ENCODE measurements around the gene CTSH.

The CTSH gene

DNA sequence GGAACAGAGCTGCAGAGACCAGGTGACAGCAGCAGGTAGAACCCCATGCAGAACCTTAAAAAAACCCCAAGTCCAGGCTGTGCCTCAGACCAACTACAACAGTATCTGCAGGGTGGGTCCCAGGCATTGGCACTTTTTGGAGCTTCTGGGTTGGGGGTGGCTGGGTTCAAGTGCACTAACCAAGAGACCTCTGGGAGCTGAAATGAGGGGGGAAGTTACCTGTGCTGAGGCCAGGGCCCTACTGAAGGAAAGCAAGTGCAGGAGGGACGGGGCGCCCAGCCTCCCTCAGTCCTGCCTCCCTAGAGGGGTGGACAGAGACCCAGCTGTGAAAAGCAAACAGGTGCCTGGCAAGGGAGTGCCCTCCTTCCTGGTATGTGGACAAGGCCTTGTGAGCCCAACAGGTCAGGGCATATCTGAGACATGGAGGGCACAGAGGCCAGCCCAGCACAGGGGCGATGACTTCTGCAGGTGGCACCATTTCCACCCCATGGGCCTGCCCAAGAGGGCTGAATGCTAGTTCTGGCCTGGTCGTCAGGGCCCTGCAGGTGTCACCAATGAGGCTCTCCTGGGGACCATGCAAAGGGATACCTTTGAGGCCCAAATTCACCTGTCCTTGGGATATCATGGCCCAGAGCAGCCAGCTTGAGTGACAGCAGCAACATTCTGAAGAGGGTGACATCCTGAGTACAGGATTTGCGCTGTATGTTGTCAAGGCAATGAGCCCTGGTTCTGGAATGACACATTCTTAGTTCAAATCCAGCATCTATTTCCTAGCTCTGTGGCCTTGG is 18.7 kb downstream of the CTSH start:
- no peaks in the 10 kb centered on the region for H3K27me3 ChIP-seq (ENCODE audit: insufficient read depth, low read length, poor library complexity)
- no peak overlapping the region for H3K4me2 ChIP-seq (ENCODE audit: low read length)
- no peak overlapping the region for H2AK5ac ChIP-seq (ENCODE audit: low read length)
- no peak overlapping the region for H3K23ac ChIP-seq (ENCODE audit: low read length)
- no peak overlapping the region for H2BK15ac ChIP-seq (replicated peaks; ENCODE audit: low read depth)
- no peak overlapping the region for H4K8ac ChIP-seq (ENCODE audit: low read depth, low read length)
- no peak overlapping the region for H3K18ac ChIP-seq (ENCODE audit: low read length)
- H3K79me1 ChIP-seq (ENCODE audit: low read length): no peaks in the 10 kb centered on the region
- WGBS (ENCODE audit: extremely low coverage, insufficient coverage, low lambda C conversion rate): no CpG with 5 or more reads among the region's 5 CpGs
- no peak overlapping the region for H3K27ac ChIP-seq (ENCODE audit: low read depth, low read length)
- no peaks in the 10 kb centered on the region for H3K79me2 ChIP-seq (ENCODE audit: control insufficient read depth, insufficient read depth, low read length)
- no peaks in the 10 kb centered on the region for H3K4me1 ChIP-seq (ENCODE audit: control insufficient read depth, low read depth, low read length)
- H2BK120ac ChIP-seq (ENCODE audit: low read depth, low read length): no peak overlapping the region
- H2BK5ac ChIP-seq (ENCODE audit: low read length): no peak overlapping the region
- H3K4me3 ChIP-seq (ENCODE audit: low read length): no peak overlapping the region
- DNase-seq: no peak
- peaks cover 4% of the 10 kb centered on the region for H3K36me3 ChIP-seq (ENCODE audit: control insufficient read depth, insufficient read depth, low read length)
- no peak overlapping the region for H3K9ac ChIP-seq (ENCODE audit: low read length)
- H4K5ac ChIP-seq (ENCODE audit: low read length): no peak overlapping the region
- H3K56ac ChIP-seq (ENCODE audit: low read length): no peak overlapping the region
- H3K4ac ChIP-seq (ENCODE audit: low read depth, low read length): no peak overlapping the region

GRCh38 chr15:78925076-78925624 is 19.7 kb downstream of the CTSH start:
- whole genome bisulfite sequencing (ENCODE audit: extremely low coverage, insufficient coverage, low lambda C conversion rate): no CpG with 5 or more reads among the region's 10 CpGs
- Histone ChIP-seq H3K4me3 (ENCODE audit: low read length) (no peak overlapping the region), H3K36me3 (ENCODE audit: control insufficient read depth, insufficient read depth, low read length) (peaks cover 4% of the 10 kb centered on the region), H2AK5ac (ENCODE audit: low read length) (no peak overlapping the region), H3K79me2 (ENCODE audit: control insufficient read depth, insufficient read depth, low read length) (no peaks in the 10 kb centered on the region), H3K9ac (ENCODE audit: low read length) (no peak overlapping the region), H3K4ac (ENCODE audit: low read depth, low read length) (no peak overlapping the region), H3K79me1 (ENCODE audit: low read length) (no peaks in the 10 kb centered on the region), H3K23ac (ENCODE audit: low read length) (no peak overlapping the region), H3K18ac (ENCODE audit: low read length) (no peak overlapping the region), H2BK5ac (ENCODE audit: low read length) (no peak overlapping the region), H2BK15ac (replicated peaks; ENCODE audit: low read depth) (no peak overlapping the region), H3K27ac (ENCODE audit: low read depth, low read length) (no peak overlapping the region), H4K8ac (ENCODE audit: low read depth, low read length) (no peak overlapping the region), H3K4me2 (ENCODE audit: low read length) (no peak overlapping the region), H3K4me1 (ENCODE audit: control insufficient read depth, low read depth, low read length) (no peaks in the 10 kb centered on the region), H3K27me3 (ENCODE audit: insufficient read depth, low read length, poor library complexity) (no peaks in the 10 kb centered on the region), H3K56ac (ENCODE audit: low read length) (no peak overlapping the region), H2BK120ac (ENCODE audit: low read depth, low read length) (no peak overlapping the region), H4K5ac (ENCODE audit: low read length) (no peak overlapping the region)
- no peak for DNase-seq

DNA sequence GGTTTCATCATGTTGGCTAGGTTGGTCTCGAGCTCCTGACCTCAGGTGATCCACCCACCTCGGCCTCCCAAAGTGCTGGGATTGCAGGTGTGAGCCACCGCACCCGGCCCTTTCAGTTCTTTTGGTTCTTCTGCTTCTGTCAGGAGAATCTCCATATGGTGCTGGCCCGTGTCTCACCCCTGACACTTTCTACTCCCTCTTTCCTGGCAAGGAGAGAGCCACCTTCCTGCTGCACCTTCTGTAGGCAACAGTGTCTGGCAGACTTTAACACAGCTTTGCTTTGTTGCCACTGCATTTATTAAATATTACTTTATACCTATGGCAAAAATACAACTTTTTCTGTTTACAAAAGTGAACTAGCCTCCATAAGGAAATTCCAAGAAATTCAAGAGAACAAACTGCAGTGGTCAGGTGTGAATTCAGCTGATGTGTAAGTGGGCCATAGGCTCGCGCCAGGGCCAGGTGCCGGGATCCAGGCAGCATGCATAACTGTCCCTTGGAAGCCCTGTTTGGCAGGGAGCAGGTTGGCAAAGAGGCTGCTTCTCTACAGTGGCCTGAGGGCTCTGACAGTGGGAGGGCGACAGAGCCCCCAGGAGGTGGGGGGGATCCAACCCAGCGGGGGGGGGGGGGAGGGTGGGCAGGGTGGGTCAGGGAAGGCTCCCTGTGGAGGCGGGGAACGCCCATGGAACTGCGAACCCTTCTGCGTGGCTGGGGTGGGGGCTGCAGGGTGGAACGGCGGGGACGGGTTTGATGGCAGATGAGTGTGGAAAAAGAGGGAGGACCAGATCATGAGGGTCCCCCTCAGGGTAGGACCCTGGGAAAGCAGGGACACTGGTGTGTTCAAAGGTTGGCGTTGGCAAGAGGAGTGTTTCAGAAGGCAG is 21.1 kb downstream of the CTSH start:
- no peak overlapping the region for H4K5ac ChIP-seq (ENCODE audit: low read length)
- no peaks in the 10 kb centered on the region for H3K27me3 ChIP-seq (ENCODE audit: insufficient read depth, low read length, poor library complexity)
- no peak overlapping the region for H3K4me2 ChIP-seq (ENCODE audit: low read length)
- no peak overlapping the region for H2BK15ac ChIP-seq (replicated peaks; ENCODE audit: low read depth)
- no peak for DNase-seq
- no peak overlapping the region for H4K8ac ChIP-seq (ENCODE audit: low read depth, low read length)
- no peaks in the 10 kb centered on the region for H3K79me2 ChIP-seq (ENCODE audit: control insufficient read depth, insufficient read depth, low read length)
- no peaks in the 10 kb centered on the region for H3K4me1 ChIP-seq (ENCODE audit: control insufficient read depth, low read depth, low read length)
- peaks cover 4% of the 10 kb centered on the region for H3K36me3 ChIP-seq (ENCODE audit: control insufficient read depth, insufficient read depth, low read length)
- H3K4ac ChIP-seq (ENCODE audit: low read depth, low read length): no peak overlapping the region
- no peak overlapping the region for H3K9ac ChIP-seq (ENCODE audit: low read length)
- H3K27ac ChIP-seq (ENCODE audit: low read depth, low read length): no peak overlapping the region
- H3K23ac ChIP-seq (ENCODE audit: low read length): no peak overlapping the region
- H2AK5ac ChIP-seq (ENCODE audit: low read length): no peak overlapping the region
- H2BK5ac ChIP-seq (ENCODE audit: low read length): no peak overlapping the region
- H3K4me3 ChIP-seq (ENCODE audit: low read length): no peak overlapping the region
- H2BK120ac ChIP-seq (ENCODE audit: low read depth, low read length): no peak overlapping the region
- H3K56ac ChIP-seq (ENCODE audit: low read length): no peak overlapping the region
- WGBS (ENCODE audit: extremely low coverage, insufficient coverage, low lambda C conversion rate): no CpG with 5 or more reads among the region's 18 CpGs
- no peaks in the 10 kb centered on the region for H3K79me1 ChIP-seq (ENCODE audit: low read length)
- no peak overlapping the region for H3K18ac ChIP-seq (ENCODE audit: low read length)

DNA sequence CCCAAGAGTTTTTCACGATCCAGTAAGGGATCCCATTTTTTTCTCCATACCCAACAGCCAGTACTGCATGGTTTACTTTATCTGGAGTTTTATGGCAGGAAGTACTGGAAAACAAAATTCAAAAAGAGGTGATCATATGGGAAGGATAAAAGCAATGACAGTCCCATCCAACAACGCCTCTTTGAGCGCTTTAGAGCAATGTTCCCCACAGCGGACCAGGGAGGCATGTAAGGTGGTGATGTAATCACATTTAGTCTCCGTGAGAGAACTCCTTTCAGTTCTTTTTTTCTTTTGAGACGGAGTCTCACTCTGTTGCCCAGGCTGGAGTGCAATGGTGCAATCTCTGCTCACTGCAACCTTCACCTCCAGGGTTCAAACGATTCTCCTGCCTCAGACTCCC is 21.8 kb downstream of the CTSH start:
- Histone ChIP-seq H3K4me2 (ENCODE audit: low read length) (no peak overlapping the region), H3K4me3 (ENCODE audit: low read length) (no peak overlapping the region), H3K36me3 (ENCODE audit: control insufficient read depth, insufficient read depth, low read length) (peaks cover 4% of the 10 kb centered on the region), H3K27me3 (ENCODE audit: insufficient read depth, low read length, poor library complexity) (no peaks in the 10 kb centered on the region), H3K18ac (ENCODE audit: low read length) (no peak overlapping the region), H2BK5ac (ENCODE audit: low read length) (no peak overlapping the region), H3K23ac (ENCODE audit: low read length) (no peak overlapping the region), H3K27ac (ENCODE audit: low read depth, low read length) (no peak overlapping the region), H2AK5ac (ENCODE audit: low read length) (no peak overlapping the region), H3K79me2 (ENCODE audit: control insufficient read depth, insufficient read depth, low read length) (no peaks in the 10 kb centered on the region), H3K4me1 (ENCODE audit: control insufficient read depth, low read depth, low read length) (no peaks in the 10 kb centered on the region), H2BK15ac (replicated peaks; ENCODE audit: low read depth) (no peak overlapping the region), H3K9ac (ENCODE audit: low read length) (no peak overlapping the region), H3K4ac (ENCODE audit: low read depth, low read length) (no peak overlapping the region), H3K79me1 (ENCODE audit: low read length) (no peaks in the 10 kb centered on the region), H3K56ac (ENCODE audit: low read length) (no peak overlapping the region), H4K5ac (ENCODE audit: low read length) (no peak overlapping the region), H4K8ac (ENCODE audit: low read depth, low read length) (no peak overlapping the region), H2BK120ac (ENCODE audit: low read depth, low read length) (no peak overlapping the region)
- WGBS (ENCODE audit: extremely low coverage, insufficient coverage, low lambda C conversion rate): no CpG with 5 or more reads among the region's 7 CpGs
- no peak for DNase-seq

GRCh38 chr15:78922527-78922926 is 22.3 kb downstream of the CTSH start:
- Histone ChIP-seq H3K4me1 (ENCODE audit: control insufficient read depth, low read depth, low read length) (no peaks in the 10 kb centered on the region), H4K5ac (ENCODE audit: low read length) (no peak overlapping the region), H2BK5ac (ENCODE audit: low read length) (no peak overlapping the region), H3K9ac (ENCODE audit: low read length) (no peak overlapping the region), H3K23ac (ENCODE audit: low read length) (no peak overlapping the region), H3K79me1 (ENCODE audit: low read length) (peaks cover 3% of the 10 kb centered on the region), H3K56ac (ENCODE audit: low read length) (no peak overlapping the region), H4K8ac (ENCODE audit: low read depth, low read length) (no peak overlapping the region), H3K79me2 (ENCODE audit: control insufficient read depth, insufficient read depth, low read length) (no peaks in the 10 kb centered on the region), H3K36me3 (ENCODE audit: control insufficient read depth, insufficient read depth, low read length) (peaks cover 4% of the 10 kb centered on the region), H3K27ac (ENCODE audit: low read depth, low read length) (no peak overlapping the region), H2BK120ac (ENCODE audit: low read depth, low read length) (no peak overlapping the region), H3K18ac (ENCODE audit: low read length) (no peak overlapping the region), H3K4me3 (ENCODE audit: low read length) (no peak overlapping the region), H2AK5ac (ENCODE audit: low read length) (no peak overlapping the region), H2BK15ac (replicated peaks; ENCODE audit: low read depth) (no peak overlapping the region), H3K27me3 (ENCODE audit: insufficient read depth, low read length, poor library complexity) (no peaks in the 10 kb centered on the region), H3K4ac (ENCODE audit: low read depth, low read length) (no peak overlapping the region), H3K4me2 (ENCODE audit: low read length) (no peak overlapping the region)
- no CpG with 5 or more reads among the region's 7 CpGs for WGBS (ENCODE audit: extremely low coverage, insufficient coverage, low lambda C conversion rate)
- no peak for DNase-seq
